T-helper 2 cell treated with Interferon-gamma antibody and Interleukin-4, amounts not matched to agents 5 μg/mL and 100 μg/mL, for 36 hours (primary cell): ENCODE data around the gene EGR1.
"Not testable (repeated sequence)": the region's sequence is repeated elsewhere in the genome, so short reads cannot be mapped to it uniquely, and the experiment has no call there.

Experiments
- DNase-seq: peaks from one replicate; pipeline ENCODE4 v3.0.0; 2021; ENCODE audit warnings: low spot score
- H3K27ac Mint-ChIP-seq: one replicate; pipeline ENCODE4 v1.8.0; 2021; ENCODE audit warnings: mild to moderate bottlenecking, mixed read lengths
- H3K27me3 Mint-ChIP-seq: one replicate; pipeline ENCODE4 v1.8.0; 2021; ENCODE audit warnings: low read depth, mixed read lengths
- H3K36me3 Mint-ChIP-seq: one replicate; pipeline ENCODE4 v1.8.0; 2021; ENCODE audit warnings: low read depth, mixed read lengths
- H3K4me1 Mint-ChIP-seq: one replicate; pipeline ENCODE4 v1.8.0; 2021; ENCODE audit warnings: low read depth, mixed read lengths
- H3K4me3 Mint-ChIP-seq: one replicate; pipeline ENCODE4 v1.8.0; 2022; ENCODE audit warnings: mild to moderate bottlenecking, moderate library complexity, mixed read lengths
- H3K9me3 Mint-ChIP-seq: one replicate; pipeline ENCODE4 v1.8.0; 2021; ENCODE audit warnings: mixed read lengths

The EGR1 gene

DNA sequence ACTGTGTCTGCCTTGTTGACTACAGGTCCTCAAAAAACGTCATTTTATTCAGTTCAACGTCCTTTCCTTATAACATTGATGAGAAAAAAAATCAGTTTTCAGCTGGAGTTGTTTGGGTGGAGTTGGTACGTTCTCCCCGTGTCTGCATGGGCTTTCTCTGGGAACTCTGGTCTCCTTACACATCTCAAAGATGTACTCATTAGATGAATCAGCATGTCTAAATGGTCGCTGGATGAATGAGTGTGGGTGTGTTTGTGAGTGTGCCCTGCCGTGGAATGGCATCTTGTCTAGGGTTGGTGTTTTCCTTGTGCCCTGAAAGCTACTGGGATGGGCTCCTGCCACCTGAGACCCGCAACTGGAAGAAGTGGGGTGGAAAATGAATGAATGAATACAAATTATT is 30.1 kb downstream of the EGR1 start:
- Mint-ChIP-seq H3K4me1 (peaks cover 5% of the 10 kb centered on the region), H3K4me3 (no peak overlapping the region), H3K27ac (no peak overlapping the region), H3K36me3 (no peaks in the 10 kb centered on the region), H3K9me3 (no peaks in the 10 kb centered on the region), H3K27me3 (peaks cover 16% of the 10 kb centered on the region)
- DNase-seq, result no peak

DNA sequence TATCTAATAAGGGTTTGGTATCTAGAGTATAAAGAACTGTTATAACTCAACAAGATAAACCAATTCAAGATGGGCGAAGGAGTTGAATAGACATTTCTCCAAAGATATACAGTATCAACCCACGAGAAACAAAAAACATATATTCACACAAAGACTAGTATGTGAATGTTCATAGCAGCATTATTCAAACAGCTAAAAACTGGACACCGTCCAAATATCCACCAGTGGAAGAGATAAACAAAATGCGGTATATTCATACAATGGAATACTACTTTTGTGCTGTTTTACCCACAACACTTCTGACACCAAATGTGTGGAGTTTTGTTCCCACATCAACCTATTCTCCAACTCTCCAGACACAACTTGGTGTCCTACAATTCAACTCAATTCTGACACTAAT is 33.1 kb downstream of the EGR1 start:
- no peak overlapping the region for H3K4me3 Mint-ChIP-seq
- H3K4me1 Mint-ChIP-seq, result no peaks in the 10 kb centered on the region
- H3K27ac Mint-ChIP-seq, result no peak overlapping the region
- H3K36me3 Mint-ChIP-seq, result no peaks in the 10 kb centered on the region
- peaks cover 3% of the 10 kb centered on the region for H3K27me3 Mint-ChIP-seq
- no peaks in the 10 kb centered on the region for H3K9me3 Mint-ChIP-seq
- DNase-seq, result no peak

DNA sequence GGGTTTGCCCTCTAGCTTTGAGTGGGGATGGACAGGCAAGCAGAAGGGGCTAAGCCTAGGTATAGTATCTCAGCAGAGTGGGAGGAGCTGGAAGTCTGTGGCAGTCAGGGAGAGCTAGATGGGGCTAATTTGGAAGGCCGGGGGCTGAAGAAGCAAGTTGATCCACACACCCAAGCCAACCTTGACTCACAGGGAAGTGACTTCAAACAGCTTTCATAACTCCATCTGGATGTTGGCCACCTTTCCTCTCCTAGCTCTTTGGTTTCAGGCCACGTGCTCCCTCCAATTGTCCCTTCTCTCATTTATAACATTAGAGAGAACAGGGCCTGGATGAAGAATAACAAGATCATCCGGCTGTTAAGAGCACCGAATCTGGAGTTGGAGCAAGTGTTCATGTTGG is 36.8 kb downstream of the EGR1 start:
- Mint-ChIP-seq H3K27ac (no peak overlapping the region), H3K27me3 (no peaks in the 10 kb centered on the region), H3K9me3 (no peaks in the 10 kb centered on the region), H3K4me3 (no peak overlapping the region), H3K36me3 (peaks cover 1% of the 10 kb centered on the region), H3K4me1 (no peaks in the 10 kb centered on the region)
- DNase-seq, result no peak

DNA sequence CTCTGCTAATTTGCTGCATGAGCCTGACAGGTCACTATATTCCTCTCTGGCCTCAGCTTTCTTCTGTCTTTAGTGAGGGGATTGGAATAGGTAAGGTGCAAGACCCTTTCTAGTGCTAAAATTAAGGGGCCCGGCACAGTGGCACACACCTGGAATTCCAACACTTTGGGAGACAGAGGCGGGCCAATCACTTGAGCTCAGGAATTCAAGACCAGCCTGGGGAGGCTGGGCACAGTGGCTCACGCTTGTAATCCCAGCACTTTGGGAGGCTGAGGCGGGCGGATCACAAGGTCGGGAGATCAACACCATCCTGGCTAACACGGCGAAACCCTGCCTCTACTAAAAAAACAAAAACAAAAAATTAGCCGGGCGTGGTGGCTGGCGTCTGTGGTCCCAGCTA is 37.2 kb downstream of the EGR1 start:
- Mint-ChIP-seq H3K4me1 (no peaks in the 10 kb centered on the region), H3K4me3 (no peak overlapping the region), H3K36me3 (peaks cover 5% of the 10 kb centered on the region), H3K27me3 (no peaks in the 10 kb centered on the region), H3K9me3 (no peaks in the 10 kb centered on the region), H3K27ac (no peak overlapping the region)
- no peak for DNase-seq

DNA sequence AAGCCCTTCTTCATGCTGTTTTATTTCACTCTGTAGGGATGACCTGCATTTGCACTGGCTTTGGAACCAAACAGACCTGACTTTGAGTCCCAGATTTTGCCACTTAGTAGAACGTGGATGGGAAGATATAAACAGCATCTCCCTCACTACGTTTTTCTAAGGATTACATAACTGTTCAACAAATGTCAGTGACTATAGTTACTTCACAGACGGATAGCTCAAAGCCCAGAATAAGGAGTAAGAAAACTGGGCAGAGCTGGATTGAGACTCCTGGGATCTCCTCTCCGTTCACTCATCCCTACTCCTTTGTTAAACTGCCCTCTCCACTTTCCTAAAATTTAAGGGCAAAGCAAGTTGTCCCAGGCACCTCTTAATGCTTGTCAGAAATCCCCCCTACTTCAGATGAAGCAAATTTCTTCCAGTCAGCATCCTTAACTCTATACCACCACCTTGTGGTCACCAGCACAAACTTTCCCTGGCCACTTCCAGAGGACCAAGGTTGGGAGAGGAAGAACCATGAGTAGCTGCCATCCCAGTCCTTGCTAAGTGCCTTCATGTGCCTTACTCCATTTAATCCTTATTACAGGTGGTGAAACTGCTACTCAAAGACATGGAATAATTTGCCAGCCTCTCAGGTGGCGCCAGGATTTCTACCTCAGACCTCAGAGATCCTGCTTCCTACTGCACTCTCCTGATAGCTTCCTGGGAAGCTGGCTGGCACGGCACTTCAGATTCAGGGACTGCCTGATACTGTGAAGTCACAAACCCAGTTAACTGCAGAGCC is 38.4 kb downstream of the EGR1 start:
- Mint-ChIP-seq H3K4me3 (no peak overlapping the region), H3K4me1 (no peaks in the 10 kb centered on the region), H3K9me3 (no peaks in the 10 kb centered on the region), H3K36me3 (peaks cover 16% of the 10 kb centered on the region), H3K27me3 (no peaks in the 10 kb centered on the region), H3K27ac (no peak overlapping the region)
- no peak for DNase-seq

DNA sequence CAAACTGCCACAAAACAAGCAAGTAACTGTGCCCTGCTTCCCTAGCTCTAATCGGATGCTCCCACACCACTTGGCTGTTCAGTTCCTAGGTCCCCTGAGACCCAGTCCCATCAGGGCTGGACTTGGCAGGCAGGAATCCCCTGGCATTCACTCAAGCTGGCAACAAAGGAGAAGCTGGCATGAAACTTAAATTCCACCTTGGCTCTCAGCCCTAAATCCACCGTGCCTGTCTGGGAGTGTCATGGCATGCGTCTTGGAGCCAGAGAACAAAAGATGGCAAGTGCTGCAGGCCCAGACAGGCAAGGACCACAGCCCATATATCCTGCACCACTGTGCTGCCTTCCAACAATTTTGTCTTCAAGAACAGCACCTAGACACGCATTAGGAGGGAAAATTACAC is 39.5 kb downstream of the EGR1 start:
- peaks cover 23% of the 10 kb centered on the region for H3K36me3 Mint-ChIP-seq
- no peak overlapping the region for H3K27ac Mint-ChIP-seq
- no peaks in the 10 kb centered on the region for H3K4me1 Mint-ChIP-seq
- no peak overlapping the region for H3K4me3 Mint-ChIP-seq
- H3K27me3 Mint-ChIP-seq, result no peaks in the 10 kb centered on the region
- no peaks in the 10 kb centered on the region for H3K9me3 Mint-ChIP-seq
- no peak for DNase-seq

DNA sequence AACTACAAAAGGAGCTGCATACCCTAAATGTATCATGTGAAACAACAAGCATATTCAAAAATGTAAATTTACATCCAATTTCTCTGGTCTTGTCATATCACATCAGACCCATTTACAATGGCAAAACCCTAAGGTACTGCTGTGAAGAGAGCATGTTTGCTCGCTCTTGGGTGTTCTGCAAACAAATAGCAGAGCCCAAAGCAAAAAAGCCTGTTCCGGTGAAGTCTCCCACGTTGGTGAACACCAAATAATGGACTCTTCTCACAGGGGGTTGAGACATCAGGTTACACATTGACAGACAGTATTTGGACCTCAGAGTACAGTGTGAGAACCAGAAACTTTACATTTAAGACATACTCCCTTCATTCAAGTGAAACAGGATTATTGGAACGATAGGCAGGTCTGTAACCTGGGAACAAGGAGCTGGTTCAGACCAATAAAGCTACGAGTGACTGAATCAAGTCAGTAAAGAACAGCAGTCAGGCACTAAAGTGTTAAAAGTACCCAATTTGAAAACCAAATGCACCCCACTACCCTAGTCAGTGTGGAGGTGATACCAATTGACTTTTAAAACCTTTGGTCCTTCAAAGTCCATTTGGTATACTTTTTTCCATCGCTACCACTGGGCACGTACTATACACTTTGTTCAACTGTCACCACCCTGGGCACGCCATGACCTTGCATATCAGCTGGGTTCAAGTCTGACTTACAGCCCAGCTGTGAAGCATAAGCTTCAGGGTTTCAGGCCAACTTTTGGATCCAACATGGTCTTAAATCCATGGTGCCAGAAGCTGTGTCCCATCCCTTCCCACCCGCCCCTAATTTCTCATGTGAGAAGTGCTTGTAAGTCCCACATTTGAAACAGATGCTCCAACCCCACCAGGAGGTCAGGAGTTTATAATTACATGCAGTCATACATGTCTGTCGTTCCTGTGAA is 41.4 kb downstream of the EGR1 start:
- H3K36me3 Mint-ChIP-seq, result peaks cover 33% of the 10 kb centered on the region
- H3K27ac Mint-ChIP-seq, result no peak overlapping the region
- H3K4me1 Mint-ChIP-seq, result no peaks in the 10 kb centered on the region
- no peak overlapping the region for H3K4me3 Mint-ChIP-seq
- H3K27me3 Mint-ChIP-seq, result no peaks in the 10 kb centered on the region
- no peak for DNase-seq
- no peaks in the 10 kb centered on the region for H3K9me3 Mint-ChIP-seq

DNA sequence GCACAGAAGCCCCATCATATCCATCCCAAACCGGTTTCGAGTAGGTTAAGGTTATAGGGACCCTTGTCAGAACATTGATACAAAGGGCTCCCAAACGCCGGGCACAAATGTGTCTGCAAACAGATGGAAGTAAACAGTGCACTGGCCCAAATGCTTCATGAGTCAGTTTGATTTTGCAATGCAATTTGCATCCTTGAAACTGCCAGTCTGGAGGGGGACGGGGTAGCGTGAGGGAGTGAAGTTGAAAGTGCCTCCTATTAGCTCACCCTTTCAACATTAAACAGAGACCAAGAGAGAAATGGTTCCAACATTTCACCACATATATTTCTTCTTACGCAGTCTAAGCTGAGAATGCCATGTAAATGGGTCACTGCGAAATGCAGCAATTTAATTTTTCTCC is 42.2 kb downstream of the EGR1 start:
- DNase-seq, H3K27me3 Mint-ChIP-seq, H3K4me3 Mint-ChIP-seq, H3K4me1 Mint-ChIP-seq, H3K27ac Mint-ChIP-seq, H3K9me3 Mint-ChIP-seq: not testable (repeated sequence)
- H3K36me3 Mint-ChIP-seq, result peaks cover 33% of the 10 kb centered on the region

DNA sequence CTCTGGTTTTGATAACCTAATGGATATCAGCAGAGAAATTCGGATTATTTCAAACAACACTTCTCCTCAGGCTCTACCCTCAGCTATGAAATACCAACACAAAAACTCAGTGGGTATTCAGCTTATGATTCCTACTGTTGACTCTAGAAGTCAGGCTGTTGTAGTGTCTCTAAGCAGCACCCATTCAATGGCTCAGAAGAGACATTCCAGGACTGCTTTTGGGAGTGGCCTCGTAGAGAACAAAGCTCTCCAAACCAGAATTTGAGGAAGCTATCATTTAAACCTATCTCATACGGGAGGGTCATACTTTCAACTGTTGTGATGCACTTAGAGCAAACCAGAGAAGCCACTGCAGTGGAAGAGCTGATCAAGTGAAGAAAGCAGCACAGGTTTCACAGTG is 43.7 kb downstream of the EGR1 start:
- no peak for DNase-seq
- no peaks in the 10 kb centered on the region for H3K4me1 Mint-ChIP-seq
- no peaks in the 10 kb centered on the region for H3K27me3 Mint-ChIP-seq
- no peaks in the 10 kb centered on the region for H3K9me3 Mint-ChIP-seq
- H3K36me3 Mint-ChIP-seq, result peaks cover 44% of the 10 kb centered on the region
- no peak overlapping the region for H3K4me3 Mint-ChIP-seq
- no peak overlapping the region for H3K27ac Mint-ChIP-seq

DNA sequence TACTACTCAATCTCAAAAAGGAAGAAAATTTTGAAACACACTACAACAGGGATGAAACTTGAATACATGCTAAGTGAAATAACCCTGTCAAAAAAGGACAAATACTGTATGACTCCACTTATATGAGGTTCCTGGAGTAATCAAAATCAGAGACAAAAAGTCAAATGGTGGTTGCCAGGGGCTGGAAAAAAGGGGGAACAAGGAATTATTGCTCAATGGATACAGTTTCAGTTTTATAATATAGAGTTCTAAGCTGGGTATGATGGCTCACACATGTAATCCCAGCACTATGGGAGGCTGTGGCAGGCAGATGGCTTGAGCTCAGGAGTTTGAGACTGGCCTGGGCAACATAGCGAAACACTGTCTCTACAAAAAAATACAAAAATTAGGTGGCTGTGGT is 48.7 kb downstream of the EGR1 start:
- H3K9me3 Mint-ChIP-seq, result no peaks in the 10 kb centered on the region
- no peak overlapping the region for H3K4me3 Mint-ChIP-seq
- DNase-seq, result no peak
- peaks cover 56% of the 10 kb centered on the region for H3K36me3 Mint-ChIP-seq
- no peak overlapping the region for H3K27ac Mint-ChIP-seq
- no peaks in the 10 kb centered on the region for H3K27me3 Mint-ChIP-seq
- H3K4me1 Mint-ChIP-seq, result no peaks in the 10 kb centered on the region

DNA sequence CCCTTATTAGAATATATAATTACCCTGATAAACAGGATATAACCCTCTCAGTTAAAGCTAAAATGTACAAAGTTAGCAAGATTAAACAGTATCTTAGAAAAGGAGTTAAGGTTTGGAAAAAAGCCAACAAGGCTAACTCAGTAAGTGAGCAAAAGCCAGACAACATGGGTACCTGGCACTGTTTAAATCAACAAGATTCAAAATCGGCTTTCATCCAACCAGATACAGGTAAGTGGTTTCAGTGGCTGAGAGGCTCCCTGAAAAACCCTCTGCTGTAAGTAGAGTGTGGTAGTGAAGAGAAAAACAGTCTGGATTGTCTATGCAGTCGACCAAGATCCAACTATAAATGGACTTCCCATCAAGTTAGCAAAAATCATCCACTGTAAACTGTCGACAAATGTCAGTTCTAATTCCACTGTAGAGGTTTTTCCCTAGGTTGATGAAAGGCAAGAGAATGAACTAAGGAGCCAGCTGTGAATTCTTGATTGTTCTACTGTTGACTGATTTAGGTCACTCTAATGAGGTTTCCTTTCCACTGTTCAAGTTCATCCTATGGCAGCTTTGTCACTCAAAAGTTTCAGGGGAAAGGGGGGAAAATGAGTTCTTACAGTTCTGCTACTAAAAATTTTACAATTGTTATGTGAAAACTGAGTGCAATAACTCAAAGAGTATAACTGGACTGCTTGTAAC is 50.4 kb downstream of the EGR1 start:
- no peaks in the 10 kb centered on the region for H3K27me3 Mint-ChIP-seq
- no peak overlapping the region for H3K4me3 Mint-ChIP-seq
- peaks cover 53% of the 10 kb centered on the region for H3K36me3 Mint-ChIP-seq
- DNase-seq, result no peak
- peaks cover 3% of the 10 kb centered on the region for H3K4me1 Mint-ChIP-seq
- H3K27ac Mint-ChIP-seq, result no peak overlapping the region
- no peaks in the 10 kb centered on the region for H3K9me3 Mint-ChIP-seq

DNA sequence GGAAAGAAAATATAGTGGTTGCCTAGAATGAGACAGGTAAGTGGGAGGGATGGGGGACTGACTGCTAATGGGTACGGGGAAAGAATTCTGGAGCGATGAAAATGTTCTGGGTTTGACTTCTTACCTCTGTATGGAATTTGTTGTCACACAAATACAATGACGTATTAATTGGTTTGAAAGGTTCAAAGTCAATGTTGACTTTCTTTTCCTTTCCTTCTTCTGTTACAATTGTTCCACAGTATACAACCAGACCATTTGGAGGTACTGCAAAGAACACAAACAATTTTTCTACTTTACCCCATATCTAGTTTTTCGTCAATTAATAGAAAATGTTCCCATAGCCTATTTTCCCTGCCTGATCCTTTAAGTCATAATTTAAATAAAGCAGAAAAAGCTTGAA is 52.2 kb downstream of the EGR1 start:
- no peak overlapping the region for H3K27ac Mint-ChIP-seq
- no peak for DNase-seq

More for the DNA sequence above, 52.2 kb downstream of the EGR1 start:
- Mint-ChIP-seq H3K36me3 (peaks cover 52% of the 10 kb centered on the region), H3K27me3 (no peaks in the 10 kb centered on the region), H3K4me1 (peaks cover 6% of the 10 kb centered on the region), H3K9me3 (no peaks in the 10 kb centered on the region), H3K4me3 (no peak overlapping the region)
